Central memory CD8-positive, alpha-beta T cell (primary cell): ENCODE measurements around the gene MACF1.

ENCODE experiments used
- ATAC-seq: fragments of 150-1000 bp; cut with Tn5 transposase; replicated peaks from 2 replicates; pipeline ENCODE4 v1.10.0; 2022; ENCODE audit warnings: mild to moderate bottlenecking, moderate FRiP score, moderate number of reproducible peaks; ENCODE audit not compliant: poor library complexity, severe bottlenecking; ENCODE audit errors: extremely low read depth
- DNase-seq, 2 donors: peaks; one replicate each; pipeline ENCODE4 v3.0.0; 2021; ENCODE audit warnings: low spot score in 2 of 2
- H3K27ac Mint-ChIP-seq: one replicate; pipeline ENCODE4 v1.8.0; 2022; ENCODE audit warnings: low read depth, mild to moderate bottlenecking, moderate library complexity, mixed read lengths
- H3K27me3 Mint-ChIP-seq: one replicate; pipeline ENCODE4 v1.8.0; 2022; ENCODE audit warnings: mixed read lengths
- H3K36me3 Mint-ChIP-seq: one replicate; pipeline ENCODE4 v1.8.0; 2022; ENCODE audit warnings: mild to moderate bottlenecking, moderate library complexity, mixed read lengths; ENCODE audit not compliant: insufficient read depth
- H3K4me1 Mint-ChIP-seq: one replicate; pipeline ENCODE4 v1.8.0; 2022; ENCODE audit warnings: mixed read lengths
- H3K4me3 Mint-ChIP-seq: one replicate; pipeline ENCODE4 v1.8.0; 2022; ENCODE audit warnings: mild to moderate bottlenecking, moderate library complexity, mixed read lengths
- H3K9me3 Mint-ChIP-seq: one replicate; pipeline ENCODE4 v1.8.0; 2022; ENCODE audit warnings: mixed read lengths

The MACF1 gene

GRCh38 chr1:39287541-39287940, 83.0 kb downstream of the MACF1 start:
- no peak for DNase-seq
- Mint-ChIP-seq H3K36me3 (peaks cover 80% of the 10 kb centered on the region), H3K4me3 (no peak overlapping the region), H3K27ac (no peak overlapping the region), H3K27me3 (no peaks in the 10 kb centered on the region), H3K4me1 (peaks cover 13% of the 10 kb centered on the region), H3K9me3 (no peaks in the 10 kb centered on the region)
- no peak for ATAC-seq

- H3K4me3 Mint-ChIP-seq = no peak overlapping the region
- H3K27ac Mint-ChIP-seq = no peak overlapping the region
- no peak for ATAC-seq
- H3K36me3 Mint-ChIP-seq = peaks cover 84% of the 10 kb centered on the region
- DNase-seq = no peak
- H3K27me3 Mint-ChIP-seq = no peaks in the 10 kb centered on the region
- no peaks in the 10 kb centered on the region for H3K9me3 Mint-ChIP-seq
- H3K4me1 Mint-ChIP-seq = peaks cover 13% of the 10 kb centered on the region
Observed at GRCh38 chr1:39288735-39289465, 84.4 kb downstream of the MACF1 start.

DNA sequence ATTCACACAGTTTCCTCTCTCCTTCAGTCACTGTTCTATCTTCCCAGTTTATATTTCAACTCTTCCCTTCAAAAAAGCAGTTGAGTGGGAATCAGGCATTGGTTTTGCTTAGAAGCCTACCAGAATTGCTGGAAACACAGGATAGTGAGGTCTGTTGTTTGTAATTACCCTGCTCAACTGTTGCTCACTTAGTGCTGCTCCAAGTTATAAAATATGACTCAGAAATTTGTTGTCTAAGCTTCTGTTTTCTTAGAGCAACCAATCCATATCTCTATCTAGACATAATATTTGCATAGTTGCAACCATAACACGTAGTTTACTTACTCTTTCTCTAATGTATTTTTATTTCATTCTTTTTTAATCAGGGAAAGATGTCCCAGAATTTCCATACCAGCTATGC, 87.9 kb downstream of the MACF1 start:
- no peak for ATAC-seq
- Mint-ChIP-seq H3K27me3 (no peaks in the 10 kb centered on the region), H3K36me3 (peaks cover 85% of the 10 kb centered on the region), H3K9me3 (no peaks in the 10 kb centered on the region), H3K27ac (no peak overlapping the region), H3K4me3 (no peak overlapping the region), H3K4me1 (peaks cover 13% of the 10 kb centered on the region)
- no peak for DNase-seq

DNA sequence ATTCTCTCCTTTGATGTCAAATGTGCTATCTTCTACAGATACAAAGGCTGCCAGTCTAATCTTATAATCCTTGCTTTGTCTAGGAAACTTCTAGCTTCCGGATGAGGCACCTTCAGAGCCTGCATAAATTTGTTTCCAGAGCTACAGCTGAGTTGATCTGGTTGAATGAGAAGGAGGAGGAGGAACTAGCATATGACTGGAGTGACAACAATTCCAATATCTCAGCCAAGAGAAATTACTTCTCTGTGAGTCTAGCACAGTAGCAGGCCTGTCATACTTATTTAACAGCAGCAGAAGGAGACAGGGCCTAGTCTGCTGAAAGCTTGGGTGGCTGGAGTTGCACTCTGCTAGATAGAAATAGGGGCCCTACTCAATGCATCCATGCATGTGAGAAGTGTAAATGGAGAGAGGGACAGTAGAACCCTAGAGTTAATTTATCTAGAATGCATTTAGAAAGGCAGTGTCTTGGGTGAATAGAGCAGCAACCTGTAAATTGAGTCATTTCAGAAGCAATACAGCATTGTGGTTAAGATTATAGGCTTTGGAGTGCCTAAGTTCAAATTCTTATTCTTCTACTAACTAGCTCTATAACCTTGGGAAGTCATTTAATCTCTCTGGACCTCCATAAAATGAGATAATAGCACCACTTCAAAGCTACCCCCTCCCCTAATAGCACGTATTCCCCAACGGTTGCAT, 89.0 kb downstream of the MACF1 start:
- Mint-ChIP-seq H3K27me3 (no peaks in the 10 kb centered on the region), H3K9me3 (no peaks in the 10 kb centered on the region), H3K36me3 (peaks cover 83% of the 10 kb centered on the region), H3K4me1 (peaks cover 13% of the 10 kb centered on the region), H3K4me3 (no peak overlapping the region), H3K27ac (peak overlapping the region; percentile 77)
- ATAC-seq (no peak), DNase-seq (no peak)

GRCh38 chr1:39294531-39294930, 90.0 kb downstream of the MACF1 start:
- Mint-ChIP-seq H3K36me3 (peaks cover 81% of the 10 kb centered on the region), H3K27ac (peak overlapping the region; percentile 77), H3K4me3 (no peak overlapping the region), H3K4me1 (peaks cover 7% of the 10 kb centered on the region), H3K9me3 (no peaks in the 10 kb centered on the region), H3K27me3 (no peaks in the 10 kb centered on the region)
- ATAC-seq (no peak), DNase-seq (no peak)

DNA sequence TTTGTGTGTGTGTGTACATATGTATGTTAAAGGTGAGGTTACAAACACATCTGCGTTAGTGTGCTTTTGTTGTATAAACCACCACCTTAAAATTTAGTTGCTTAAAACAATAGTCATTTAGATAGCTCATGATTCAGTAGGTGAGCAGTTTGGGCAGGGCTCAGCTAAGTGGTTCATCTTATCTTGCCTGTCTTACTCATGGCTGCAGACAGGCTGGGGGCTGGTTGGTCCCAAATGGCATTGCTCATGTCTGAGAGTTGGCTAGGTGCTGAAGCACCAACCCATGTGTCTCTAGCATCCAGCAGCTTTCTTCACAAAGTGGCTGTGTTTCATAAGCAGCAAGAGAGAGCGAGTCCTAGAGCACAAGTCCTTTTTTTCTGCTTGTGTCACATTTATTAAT, 91.4 kb downstream of the MACF1 start:
- peaks cover 81% of the 10 kb centered on the region for H3K36me3 Mint-ChIP-seq
- peak overlapping the region; percentile 82 for H3K27ac Mint-ChIP-seq
- ATAC-seq (no peak), DNase-seq (no peak)
- H3K27me3 Mint-ChIP-seq = no peaks in the 10 kb centered on the region
- H3K9me3 Mint-ChIP-seq = no peaks in the 10 kb centered on the region
- H3K4me1 Mint-ChIP-seq = peaks cover 7% of the 10 kb centered on the region
- no peak overlapping the region for H3K4me3 Mint-ChIP-seq

GRCh38 chr1:39297551-39297950, 93.1 kb downstream of the MACF1 start:
- DNase-seq (no peak), ATAC-seq (no peak)
- H3K27me3 Mint-ChIP-seq = no peaks in the 10 kb centered on the region
- no peaks in the 10 kb centered on the region for H3K9me3 Mint-ChIP-seq
- H3K36me3 Mint-ChIP-seq = peaks cover 84% of the 10 kb centered on the region
- H3K4me1 Mint-ChIP-seq = peaks cover 7% of the 10 kb centered on the region
- no peak overlapping the region for H3K4me3 Mint-ChIP-seq
- peak overlapping the region; percentile 82 for H3K27ac Mint-ChIP-seq

- Mint-ChIP-seq H3K4me1 (peaks cover 7% of the 10 kb centered on the region), H3K9me3 (no peaks in the 10 kb centered on the region), H3K27ac (no peak overlapping the region), H3K36me3 (peaks cover 79% of the 10 kb centered on the region), H3K27me3 (no peaks in the 10 kb centered on the region), H3K4me3 (no peak overlapping the region)
- ATAC-seq = no peak
- no peak for DNase-seq
Observed at GRCh38 chr1:39301606-39302005, 97.1 kb downstream of the MACF1 start.

DNA sequence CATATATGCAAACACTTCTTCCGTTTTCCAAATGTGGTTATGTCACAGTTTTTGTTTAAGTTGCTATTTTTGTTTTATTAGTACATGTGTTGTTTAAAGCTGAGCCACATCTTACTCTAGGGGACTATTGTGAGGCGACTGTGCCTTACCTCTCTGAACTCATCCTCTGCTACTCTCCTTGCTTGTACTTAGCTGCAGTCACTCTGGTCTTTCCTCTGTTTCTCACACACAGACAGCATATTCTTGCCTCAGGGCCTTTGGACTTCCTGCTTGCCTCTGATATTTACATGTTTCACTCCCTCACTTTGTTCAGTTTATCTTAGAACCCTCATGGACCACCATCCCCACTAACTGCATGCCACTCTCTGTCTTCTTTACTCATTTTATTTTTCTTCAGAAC, 101.1 kb downstream of the MACF1 start:
- Mint-ChIP-seq H3K27ac (no peak overlapping the region), H3K9me3 (no peaks in the 10 kb centered on the region), H3K4me3 (no peak overlapping the region), H3K27me3 (no peaks in the 10 kb centered on the region), H3K4me1 (peaks cover 7% of the 10 kb centered on the region), H3K36me3 (peaks cover 82% of the 10 kb centered on the region)
- DNase-seq = no peak
- no peak for ATAC-seq

DNA sequence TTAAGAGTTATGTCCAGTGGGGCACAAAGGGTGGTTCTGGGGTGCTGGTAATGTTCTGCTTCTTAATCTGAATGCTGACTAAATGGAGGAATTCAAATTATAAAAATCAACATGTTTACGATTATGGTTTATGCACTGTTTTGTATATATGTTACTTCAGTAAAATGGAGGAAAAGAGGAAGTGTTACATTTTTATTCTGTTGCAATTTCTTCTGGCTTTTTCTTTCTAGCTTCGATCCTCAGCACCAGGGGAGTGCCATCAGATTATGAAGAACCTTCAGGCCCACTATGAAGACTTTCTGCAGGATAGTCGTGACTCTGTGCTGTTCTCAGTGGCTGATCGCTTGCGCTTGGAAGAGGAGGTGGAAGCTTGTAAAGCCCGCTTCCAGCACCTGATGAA, 105.5 kb downstream of the MACF1 start:
- H3K27ac Mint-ChIP-seq = peak overlapping the region; percentile 19
- ATAC-seq (no peak), DNase-seq (no peak)
- peaks cover 12% of the 10 kb centered on the region for H3K4me1 Mint-ChIP-seq
- H3K9me3 Mint-ChIP-seq = no peaks in the 10 kb centered on the region
- no peaks in the 10 kb centered on the region for H3K27me3 Mint-ChIP-seq
- no peak overlapping the region for H3K4me3 Mint-ChIP-seq
- H3K36me3 Mint-ChIP-seq = peaks cover 72% of the 10 kb centered on the region

DNA sequence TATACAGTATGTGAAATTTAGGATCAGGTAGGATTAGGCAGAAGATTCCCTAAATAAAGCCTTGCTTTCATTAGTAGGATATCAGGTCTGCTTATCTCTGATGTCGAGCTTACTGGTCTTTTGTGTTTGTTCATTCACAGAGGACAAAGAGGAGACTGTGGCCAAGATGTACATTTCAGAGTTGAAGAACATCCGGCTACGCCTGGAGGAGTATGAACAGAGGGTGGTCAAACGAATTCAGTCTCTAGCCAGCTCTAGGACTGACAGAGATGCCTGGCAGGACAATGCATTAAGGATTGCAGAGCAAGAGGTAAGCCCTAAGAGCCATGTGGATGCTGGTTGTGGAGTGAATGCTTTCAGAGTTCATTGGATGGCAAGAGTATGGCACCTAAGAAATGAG, 106.2 kb downstream of the MACF1 start:
- H3K4me3 Mint-ChIP-seq = no peak overlapping the region
- H3K27me3 Mint-ChIP-seq = no peaks in the 10 kb centered on the region
- H3K27ac Mint-ChIP-seq = peak overlapping the region; percentile 19
- peaks cover 71% of the 10 kb centered on the region for H3K36me3 Mint-ChIP-seq
- DNase-seq = no peak
- peaks cover 8% of the 10 kb centered on the region for H3K4me1 Mint-ChIP-seq
- no peaks in the 10 kb centered on the region for H3K9me3 Mint-ChIP-seq
- ATAC-seq = no peak

DNA sequence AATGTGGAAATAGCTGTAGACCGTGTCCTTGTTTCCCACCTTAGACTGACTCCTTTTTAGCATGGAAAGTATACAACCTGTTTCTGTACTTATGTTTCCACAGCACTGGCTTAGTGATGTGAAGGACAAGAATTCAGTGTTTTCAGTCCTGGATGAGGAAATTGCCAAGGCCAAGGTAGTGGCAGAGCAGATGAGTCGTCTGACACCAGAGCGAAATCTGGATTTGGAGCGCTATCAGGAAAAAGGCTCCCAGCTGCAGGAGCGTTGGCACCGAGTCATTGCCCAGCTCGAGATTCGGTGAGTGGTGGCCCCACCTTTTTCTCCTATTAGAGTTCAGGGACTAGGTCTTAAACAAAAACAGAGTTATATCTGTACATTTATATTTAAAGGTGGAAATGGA, 112.6 kb downstream of the MACF1 start:
- no peak for DNase-seq
- H3K27ac Mint-ChIP-seq = no peak overlapping the region
- H3K36me3 Mint-ChIP-seq = peaks cover 71% of the 10 kb centered on the region
- no peak for ATAC-seq
- peaks cover 15% of the 10 kb centered on the region for H3K4me1 Mint-ChIP-seq
- no peaks in the 10 kb centered on the region for H3K9me3 Mint-ChIP-seq
- no peaks in the 10 kb centered on the region for H3K27me3 Mint-ChIP-seq
- no peak overlapping the region for H3K4me3 Mint-ChIP-seq

DNA sequence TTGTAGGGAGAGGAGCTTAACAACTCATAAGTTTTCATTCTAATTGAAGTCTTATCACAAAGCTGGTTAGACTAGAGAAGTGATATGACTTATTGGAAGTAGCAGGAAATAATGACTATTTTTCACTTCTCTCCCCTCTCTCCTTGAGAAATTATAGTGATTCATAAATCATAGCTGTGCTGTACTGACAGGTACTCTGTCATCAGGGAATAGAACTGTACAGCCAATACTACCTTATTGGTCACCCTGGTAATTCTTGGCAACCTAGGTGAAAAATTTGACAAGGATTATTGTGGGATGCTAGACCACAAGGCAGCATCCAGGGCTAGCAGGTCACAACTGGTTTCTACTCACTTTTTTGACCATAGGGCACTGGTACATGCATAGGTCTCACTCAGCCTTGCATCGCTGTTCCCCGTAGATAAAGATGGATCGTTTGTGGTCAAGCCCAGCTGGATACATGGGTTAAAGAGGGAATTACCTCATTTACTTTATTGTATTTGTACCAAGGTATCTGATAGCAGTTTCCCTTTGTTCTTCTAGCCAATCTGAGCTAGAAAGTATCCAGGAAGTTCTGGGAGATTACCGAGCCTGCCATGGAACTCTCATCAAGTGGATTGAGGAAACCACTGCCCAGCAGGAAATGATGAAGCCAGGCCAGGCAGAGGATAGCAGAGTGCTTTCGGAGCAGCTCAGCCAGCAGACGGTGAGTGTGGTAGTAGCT, 113.6 kb downstream of the MACF1 start:
- no peaks in the 10 kb centered on the region for H3K27me3 Mint-ChIP-seq
- DNase-seq (no peak), ATAC-seq (no peak)
- H3K4me1 Mint-ChIP-seq = peaks cover 15% of the 10 kb centered on the region
- peak overlapping the region; percentile 11 for H3K27ac Mint-ChIP-seq
- H3K36me3 Mint-ChIP-seq = peaks cover 69% of the 10 kb centered on the region
- no peak overlapping the region for H3K4me3 Mint-ChIP-seq
- no peaks in the 10 kb centered on the region for H3K9me3 Mint-ChIP-seq
